Adrenal gland (tissue), 5 donors: ENCODE measurements around the gene GTF2IRD1.

Experiments
- POLR2A ChIP-seq, 2 donors: fragments of 450-650 bp; IDR thresholded peaks; one replicate each; pipeline ENCODE4 v1.6.1; 2017; ENCODE audit warnings: antibody characterized with exemption in 2 of 2, mild to moderate bottlenecking in 2 of 2, moderate library complexity in 1 of 2
- TF ChIP-seq, protein P1 (sequence below), 6 experiments: fragments of 450-650 bp in 4 of 6; fragments of 200-600 bp in 2 of 6; sonication (generic) in 1 of 6; IDR thresholded peaks; 1 replicate in 5 of 6; 2 replicates in 1 of 6; pipeline versions ENCODE4 v1.5.1 to v1.8.0; 2016 to 2021; ENCODE audit warnings: antibody characterized with exemption in 6 of 6, mild to moderate bottlenecking in 2 of 6, moderate library complexity in 1 of 6
- donor health status: DM: no; HTN: no; CAD: no.

DNA sequence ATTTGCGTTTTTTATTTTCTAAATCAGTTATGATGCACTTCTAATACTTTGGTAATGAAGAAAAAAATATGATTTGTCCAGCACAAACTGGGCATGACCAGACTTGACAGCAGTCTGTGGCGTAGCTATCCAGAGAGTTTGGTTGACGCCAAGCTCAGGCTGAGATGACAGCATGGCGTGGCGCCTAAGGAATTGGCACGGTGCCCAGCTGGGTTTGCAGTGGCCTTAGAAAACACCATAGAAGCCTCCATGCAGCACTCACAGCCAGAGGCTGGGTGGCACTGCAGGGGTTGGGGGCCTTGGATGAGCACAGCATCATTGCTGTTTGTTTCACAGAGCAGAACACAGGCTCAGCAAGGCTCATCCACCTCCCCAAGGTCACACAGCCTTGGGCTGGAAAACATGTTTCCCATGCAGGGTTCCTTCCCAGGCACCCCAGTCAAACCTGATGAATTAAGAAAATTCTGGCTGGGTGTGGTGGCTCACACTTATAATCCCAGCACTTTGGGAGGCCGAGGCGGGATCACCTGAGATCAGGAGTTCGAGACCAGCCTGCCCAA lies 88.9 kb downstream of the GTF2IRD1 start:
- TF ChIP-seq, protein P1, sequence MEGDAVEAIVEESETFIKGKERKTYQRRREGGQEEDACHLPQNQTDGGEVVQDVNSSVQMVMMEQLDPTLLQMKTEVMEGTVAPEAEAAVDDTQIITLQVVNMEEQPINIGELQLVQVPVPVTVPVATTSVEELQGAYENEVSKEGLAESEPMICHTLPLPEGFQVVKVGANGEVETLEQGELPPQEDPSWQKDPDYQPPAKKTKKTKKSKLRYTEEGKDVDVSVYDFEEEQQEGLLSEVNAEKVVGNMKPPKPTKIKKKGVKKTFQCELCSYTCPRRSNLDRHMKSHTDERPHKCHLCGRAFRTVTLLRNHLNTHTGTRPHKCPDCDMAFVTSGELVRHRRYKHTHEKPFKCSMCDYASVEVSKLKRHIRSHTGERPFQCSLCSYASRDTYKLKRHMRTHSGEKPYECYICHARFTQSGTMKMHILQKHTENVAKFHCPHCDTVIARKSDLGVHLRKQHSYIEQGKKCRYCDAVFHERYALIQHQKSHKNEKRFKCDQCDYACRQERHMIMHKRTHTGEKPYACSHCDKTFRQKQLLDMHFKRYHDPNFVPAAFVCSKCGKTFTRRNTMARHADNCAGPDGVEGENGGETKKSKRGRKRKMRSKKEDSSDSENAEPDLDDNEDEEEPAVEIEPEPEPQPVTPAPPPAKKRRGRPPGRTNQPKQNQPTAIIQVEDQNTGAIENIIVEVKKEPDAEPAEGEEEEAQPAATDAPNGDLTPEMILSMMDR (IDR thresholded peaks at IDR 0.05) = no peak
- no peak for TF ChIP-seq POLR2A (IDR thresholded peaks at IDR 0.05)
